Smooth muscle cell (in vitro differentiated cells): ENCODE measurements around the gene PRKD3. TPM values are rescaled to one million over a fixed set of nuclear protein-coding genes. Genes with fewer than 3 reads are reported as not detected.

Experiments
- DNase-seq: peaks from one replicate; lab custom pipeline; 2025; ENCODE audit not compliant: unreplicated experiment; lab: John Stamatoyannopoulos, UW
- H2AFZ ChIP-seq: fragments of 200-600 bp; sonication (generic); 2 replicates; pipeline ENCODE4 v1.6.0; 2016; ENCODE audit warnings: antibody characterized with exemption, low read depth, mild to moderate bottlenecking
- H3F3A ChIP-seq: fragments of 200-600 bp; sonication (generic); 2 replicates; pipeline ENCODE4 v1.6.0; 2017; ENCODE audit warnings: antibody characterized with exemption, low read depth
- H3K27ac ChIP-seq: fragments of 200-600 bp; sonication (generic); 2 replicates; pipeline ENCODE4 v1.5.1; 2016; ENCODE audit warnings: low read depth, mild to moderate bottlenecking
- H3K27me3 ChIP-seq: fragments of 200-600 bp; sonication (generic); 2 replicates; pipeline ENCODE4 v1.6.1; 2016; ENCODE audit warnings: low read depth, mild to moderate bottlenecking
- H3K36me3 ChIP-seq: fragments of 200-600 bp; sonication (generic); 2 replicates; pipeline ENCODE4 v1.5.1; 2016; ENCODE audit warnings: low read depth
- H3K4me1 ChIP-seq: fragments of 200-600 bp; sonication (generic); 2 replicates; pipeline ENCODE4 v1.5.1; 2016; ENCODE audit warnings: low read depth
- H3K4me2 ChIP-seq: fragments of 200-600 bp; sonication (generic); 2 replicates; pipeline ENCODE4 v1.6.0; 2016; ENCODE audit warnings: mild to moderate bottlenecking
- H3K4me3 ChIP-seq: fragments of 200-600 bp; sonication (generic); 2 replicates; pipeline ENCODE4 v1.5.1; 2016; ENCODE audit warnings: mild to moderate bottlenecking
- H3K79me2 ChIP-seq: fragments of 200-600 bp; sonication (generic); 2 replicates; pipeline ENCODE4 v1.6.0; 2016; ENCODE audit warnings: low read depth, mild to moderate bottlenecking
- H3K9ac ChIP-seq: fragments of 200-600 bp; sonication (generic); 2 replicates; pipeline ENCODE4 v1.6.0; 2016; ENCODE audit warnings: low read depth
- H3K9me3 ChIP-seq: fragments of 200-600 bp; sonication (generic); replicated peaks from 2 replicates; pipeline ENCODE4 v1.5.1; 2016; ENCODE audit warnings: low read depth
- H4K20me1 ChIP-seq: fragments of 200-600 bp; sonication (generic); 2 replicates; pipeline ENCODE4 v1.6.0; 2016; ENCODE audit warnings: low read depth
- CTCF ChIP-seq: fragments of 200-600 bp; sonication (generic); IDR thresholded peaks from 2 replicates; pipeline ENCODE4 v1.5.1; 2017; ENCODE audit warnings: borderline replicate concordance, mild to moderate bottlenecking, antibody characterized with exemption; ENCODE audit not compliant: insufficient read depth, poor library complexity, severe bottlenecking
- WGBS: methylation state at CpG from one replicate; pipeline ENCODE4 v1.1.7; 2016; ENCODE audit warnings: low lambda C conversion rate; 5-methylcytosine and 5-hydroxymethylcytosine counted together
- polyA plus RNA-seq: library from polyadenylated mRNA; unstranded; fragments of >200 nt; fragmentation: Nextera tagmentation; extraction: Ambion mirVana; gene quantifications from 2 replicates; pipeline ENCODE4 v1.2.1, GENCODE V29; 2016
- total RNA-seq: library from RNA; depleted of rRNA; stranded (reverse); fragments of >200 nt; gene quantifications from 2 replicates; pipeline ENCODE4 v1.2.3, GENCODE V29; 2014

PRKD3 gene
- total and polyA plus RNA-seq, 2 experiments from 2014 or later = 18.8 to 73.4 TPM

GRCh38 chr2:37316181-37316580 lies 8.5 kb downstream of the PRKD3 start:
- 94% methylated on average over 5 of the region's 5 CpGs for WGBS
- Histone ChIP-seq H4K20me1 (peaks cover 100% of the 10 kb centered on the region), H3K27ac (no peak overlapping the region)

GRCh38 chr2:37315364-37315763 lies 9.3 kb downstream of the PRKD3 start:
- H3K27me3 ChIP-seq = no peaks in the 10 kb centered on the region
- no peak overlapping the region for H2AFZ ChIP-seq
- no peak for TF ChIP-seq CTCF
- peaks cover 21% of the 10 kb centered on the region for H3F3A ChIP-seq
- no peaks in the 10 kb centered on the region for H3K9me3 ChIP-seq
- no peak for DNase-seq
- H3K4me2 ChIP-seq = no peak overlapping the region
- no peak overlapping the region for H3K9ac ChIP-seq
- peaks cover 94% of the 10 kb centered on the region for H3K79me2 ChIP-seq
- H4K20me1 ChIP-seq = peaks cover 100% of the 10 kb centered on the region
- H3K4me3 ChIP-seq = no peak overlapping the region
- no peaks in the 10 kb centered on the region for H3K36me3 ChIP-seq
- peaks cover 23% of the 10 kb centered on the region for H3K4me1 ChIP-seq
- WGBS = 92% methylated on average over 3 of the region's 3 CpGs
- H3K27ac ChIP-seq = no peak overlapping the region

More at GRCh38 chr2:37316181-37316580, 8.5 kb downstream of the PRKD3 start:
- TF ChIP-seq CTCF = no peak
- H3K4me1 ChIP-seq = peaks cover 23% of the 10 kb centered on the region
- DNase-seq = no peak
- no peak overlapping the region for H2AFZ ChIP-seq
- H3K4me3 ChIP-seq = no peak overlapping the region
- peaks cover 21% of the 10 kb centered on the region for H3F3A ChIP-seq
- no peaks in the 10 kb centered on the region for H3K27me3 ChIP-seq
- H3K36me3 ChIP-seq = no peaks in the 10 kb centered on the region
- peaks cover 94% of the 10 kb centered on the region for H3K79me2 ChIP-seq
- H3K9me3 ChIP-seq = no peaks in the 10 kb centered on the region
- H3K4me2 ChIP-seq = no peak overlapping the region
- no peak overlapping the region for H3K9ac ChIP-seq

GRCh38 chr2:37307500-37307899 lies 17.1 kb downstream of the PRKD3 start:
- H3K4me2 ChIP-seq = no peak overlapping the region
- H3K27ac ChIP-seq = no peak overlapping the region
- H3K79me2 ChIP-seq = peaks cover 97% of the 10 kb centered on the region
- peaks cover 98% of the 10 kb centered on the region for H4K20me1 ChIP-seq
- H3K4me1 ChIP-seq = no peaks in the 10 kb centered on the region
- no peak for DNase-seq
- no peaks in the 10 kb centered on the region for H3K9me3 ChIP-seq
- H3K36me3 ChIP-seq = no peaks in the 10 kb centered on the region
- no peak overlapping the region for H2AFZ ChIP-seq
- H3K27me3 ChIP-seq = no peaks in the 10 kb centered on the region
- no peak for TF ChIP-seq CTCF
- 93% methylated on average over 2 of the region's 2 CpGs for WGBS
- peaks cover 3% of the 10 kb centered on the region for H3F3A ChIP-seq
- no peak overlapping the region for H3K4me3 ChIP-seq
- H3K9ac ChIP-seq = no peak overlapping the region

- no peak overlapping the region for H3K4me2 ChIP-seq
- H3K27me3 ChIP-seq = no peaks in the 10 kb centered on the region
- H3K27ac ChIP-seq = no peak overlapping the region
- no peak overlapping the region for H3K4me3 ChIP-seq
- peaks cover 98% of the 10 kb centered on the region for H4K20me1 ChIP-seq
- H3F3A ChIP-seq = peaks cover 6% of the 10 kb centered on the region
- no peak overlapping the region for H2AFZ ChIP-seq
- WGBS = 84% methylated on average over 3 of the region's 3 CpGs
- peaks cover 95% of the 10 kb centered on the region for H3K79me2 ChIP-seq
- no peaks in the 10 kb centered on the region for H3K36me3 ChIP-seq
- H3K4me1 ChIP-seq = peaks cover 2% of the 10 kb centered on the region
- no peaks in the 10 kb centered on the region for H3K9me3 ChIP-seq
- TF ChIP-seq CTCF = no peak
- no peak for DNase-seq
- H3K9ac ChIP-seq = no peak overlapping the region
Measured at GRCh38 chr2:37306024-37306423, 18.6 kb downstream of the PRKD3 start.
